HepG2 (cell line): Measurements from ENCODE around the gene TEX22. TPM values are rescaled to one million over a fixed set of nuclear protein-coding genes. Genes with fewer than 3 reads are reported as not detected.

Experiments
- ATAC-seq: fragments of 200-7000 bp; cut with Tn5 transposase; 3 replicates; pipeline ENCODE4 v1.9.1; 2020; ENCODE audit warnings: mild to moderate bottlenecking, moderate library complexity
- BruUV-seq: library from RNA; stranded (reverse); fragments of 400-500 nt; replicated peaks from 2 replicates; lab custom pipeline; 2021; lab: Mats Ljungman, UMichigan
- CTCF ChIA-PET: fragments of 300-600 bp; formaldehyde crosslinking; extraction: SDS; loops from one replicate; lab custom pipeline; 2021; ENCODE audit warnings: low total read pairs, inconsistent platforms, low intra/inter-chr PET ratio; lab: Yijun Ruan, JAX
- POLR2A ChIA-PET: fragments of 350-600 bp; sonication (Branson Sonifier 250); formaldehyde crosslinking; loops from one replicate; lab custom pipeline; 2020; ENCODE audit warnings: antibody characterized with exemption, inconsistent platforms; lab: Yijun Ruan, JAX
- DNase-seq: peaks from one replicate; pipeline ENCODE4 v3.0.0-alpha.2; 2015; ENCODE audit warnings: low spot score
- FAIRE-seq: peaks from 3 replicates; lab custom pipeline; 2011; peaks lifted over from hg19 to GRCh38; lab: Jason Lieb, UNC
- H2AFZ ChIP-seq: one replicate; pipeline ENCODE4 v1.6.1; 2011; ENCODE audit warnings: low read length, inconsistent platforms
- H3K27ac ChIP-seq: fragments of 300-600 bp; 3 replicates; pipeline ENCODE4 v1.8.0; 2011; ENCODE audit warnings: mixed run types, mild to moderate bottlenecking, mixed read lengths, low read length, inconsistent platforms; ENCODE audit not compliant: insufficient read depth; ENCODE audit errors: extremely low read length
- H3K27me3 ChIP-seq, 2 experiments: fragments of 200-600 bp in 1 of 2; 2 replicates in 1 of 2; 3 replicates in 1 of 2; pipeline versions ENCODE4 v1.6.0 to v1.8.0; 2011; ENCODE audit warnings: low read length in 2 of 2, mild to moderate bottlenecking in 2 of 2, moderate library complexity in 2 of 2, inconsistent platforms in 1 of 2; ENCODE audit not compliant: insufficient read depth in 2 of 2, control insufficient read depth in 1 of 2
- H3K36me3 ChIP-seq, 2 experiments: fragments of 200-600 bp in 1 of 2; replicated peaks in 1 of 2; 2 replicates in 1 of 2; 3 replicates in 1 of 2; pipeline versions ENCODE4 v1.5.1 to v1.8.0; 2011; ENCODE audit warnings: low read length in 2 of 2, inconsistent platforms in 1 of 2; ENCODE audit not compliant: insufficient read depth in 2 of 2, control insufficient read depth in 1 of 2
- H3K4me1 ChIP-seq: 2 replicates; pipeline ENCODE4 v1.5.1; 2012; ENCODE audit warnings: low read length, inconsistent platforms; ENCODE audit not compliant: insufficient read depth
- H3K4me2 ChIP-seq: 2 replicates; pipeline ENCODE4 v1.6.0; 2011; ENCODE audit warnings: low read depth, low read length, inconsistent platforms
- H3K4me3 ChIP-seq, 3 experiments: fragments of 200-600 bp in 1 of 3; sonication (generic), shearing (Covaris generic) in 1 of 3; replicated peaks in 1 of 3; 2 replicates each; pipeline ENCODE4 v1.5.1; 2011 to 2016; ENCODE audit warnings: low read length in 3 of 3, inconsistent platforms in 2 of 3, low read depth in 2 of 3, mild to moderate bottlenecking in 2 of 3, control low read depth in 1 of 3, mixed read lengths in 1 of 3; ENCODE audit not compliant: insufficient read depth in 1 of 3
- H3K79me2 ChIP-seq: one replicate; pipeline ENCODE4 v1.6.1; 2011; ENCODE audit warnings: low read length, inconsistent platforms; ENCODE audit not compliant: insufficient read depth
- H3K9ac ChIP-seq: 2 replicates; pipeline ENCODE4 v1.6.0; 2011; ENCODE audit warnings: mild to moderate bottlenecking, low read depth, low read length, inconsistent platforms; ENCODE audit not compliant: insufficient read depth
- H3K9me3 ChIP-seq: 2 replicates; pipeline ENCODE4 v1.5.1; 2012; ENCODE audit warnings: mild to moderate bottlenecking, low read length
- H4K20me1 ChIP-seq: 2 replicates; pipeline ENCODE4 v1.6.0; 2011; ENCODE audit warnings: inconsistent platforms, mild to moderate bottlenecking, low read length, moderate library complexity; ENCODE audit not compliant: insufficient read depth
- EZH2 ChIP-seq: conservative IDR thresholded peaks from 2 replicates; pipeline ENCODE4 v1.6.1; 2012; ENCODE audit warnings: mild to moderate bottlenecking, low read depth, low read length, moderate library complexity
- RARA ChIP-seq: IDR thresholded peaks from 2 replicates; pipeline ENCODE4 v1.6.1; 2016; ENCODE audit warnings: missing genetic modification reagents, missing compliant biosample characterization
- RELA ChIP-seq: sonication (generic); formaldehyde crosslinking; IDR thresholded peaks from 2 replicates; pipeline ENCODE4 v1.4.0; 2020; ENCODE audit warnings: missing genetic modification reagents
- RXRB ChIP-seq: IDR thresholded peaks from 2 replicates; pipeline ENCODE4 v1.6.1; 2016; ENCODE audit warnings: borderline replicate concordance, missing genetic modification reagents, missing compliant biosample characterization
- SCMH1 ChIP-seq: sonication (generic); formaldehyde crosslinking; IDR thresholded peaks from 2 replicates; pipeline ENCODE4 v1.9.0; 2021; ENCODE audit warnings: missing genetic modification reagents, mild to moderate bottlenecking, borderline replicate concordance
- ZFP36L2 ChIP-seq: sonication (generic); formaldehyde crosslinking; IDR thresholded peaks from 2 replicates; pipeline ENCODE4 v1.4.0; 2020; ENCODE audit warnings: missing genetic modification reagents
- ZNF230 ChIP-seq: sonication (generic); formaldehyde crosslinking; IDR thresholded peaks from 2 replicates; pipeline ENCODE4 v1.4.0; 2020; ENCODE audit warnings: mild to moderate bottlenecking, missing genetic modification reagents
- ZNF572 ChIP-seq: sonication (generic); formaldehyde crosslinking; IDR thresholded peaks from 2 replicates; pipeline ENCODE4 v1.5.1; 2020; ENCODE audit warnings: mild to moderate bottlenecking, missing genetic modification reagents
- WGBS: methylation state at CpG from one replicate; pipeline ENCODE4 v1.1.6; 2017; ENCODE audit warnings: low lambda C conversion rate; 5-methylcytosine and 5-hydroxymethylcytosine counted together
- in situ Hi-C: cut with HindIII; loops from 2 replicates; pipeline ENCODE4 v1.10.0; 2017; ENCODE audit warnings: low pct_unique_long_range_greater_than_20kb; ENCODE audit not compliant: extremely low pct_ligation_motif_present
- intact Hi-C: fragments of 100-400 bp; cut with micrococcal nuclease; formaldehyde crosslinking; loops from one replicate; pipeline ENCODE4 v1.10.0; 2022; ENCODE audit not compliant: unreplicated experiment
- polyA plus RNA-seq, 8 experiments: library from polyadenylated mRNA; depleted of rRNA in 3 of 8; stranded (reverse) in 7 of 8; unstranded in 1 of 8; fragments of >200 nt; fragmentation: Illumina TruSeq in 4 of 8; extraction: Trizol in 4 of 8; gene quantifications; 2 replicates each; pipeline versions ENCODE4 v1.2.1 to v1.2.3, GENCODE V29; 2011 to 2016; ENCODE audit warnings: low read depth in 4 of 8, missing spikeins in 1 of 8, mixed read lengths in 1 of 8; ENCODE audit not compliant: insufficient read depth in 1 of 8
- total RNA-seq, 5 experiments: library from RNA; depleted of rRNA; stranded (reverse); fragments of >200 nt; fragmentation: Illumina TruSeq; extraction: Trizol; gene quantifications; 2 replicates each; pipeline ENCODE4 v1.2.3, GENCODE V29; 2016; ENCODE audit warnings: low read depth in 1 of 5
- TF ChIP-seq, protein P1 (sequence below): sonication (generic); formaldehyde crosslinking; IDR thresholded peaks from 2 replicates; pipeline ENCODE4 v1.5.0; 2020; ENCODE audit warnings: mild to moderate bottlenecking, missing genetic modification reagents
- TF ChIP-seq, protein P2 (sequence below): sonication (generic); formaldehyde crosslinking; IDR thresholded peaks from 2 replicates; pipeline ENCODE4 v1.4.0; 2020; ENCODE audit warnings: mild to moderate bottlenecking, missing genetic modification reagents
- TF ChIP-seq, protein P3 (sequence below): sonication (generic); formaldehyde crosslinking; IDR thresholded peaks from 2 replicates; pipeline ENCODE4 v1.9.0; 2021; ENCODE audit warnings: missing genetic modification reagents, borderline replicate concordance

Gene TEX22
- total and polyA plus RNA-seq, 2 of the 13 experiments (the other 11 are each of a cell fraction or from before 2014, with no cell fraction given): 0.07 to 0.27 TPM

DNA sequence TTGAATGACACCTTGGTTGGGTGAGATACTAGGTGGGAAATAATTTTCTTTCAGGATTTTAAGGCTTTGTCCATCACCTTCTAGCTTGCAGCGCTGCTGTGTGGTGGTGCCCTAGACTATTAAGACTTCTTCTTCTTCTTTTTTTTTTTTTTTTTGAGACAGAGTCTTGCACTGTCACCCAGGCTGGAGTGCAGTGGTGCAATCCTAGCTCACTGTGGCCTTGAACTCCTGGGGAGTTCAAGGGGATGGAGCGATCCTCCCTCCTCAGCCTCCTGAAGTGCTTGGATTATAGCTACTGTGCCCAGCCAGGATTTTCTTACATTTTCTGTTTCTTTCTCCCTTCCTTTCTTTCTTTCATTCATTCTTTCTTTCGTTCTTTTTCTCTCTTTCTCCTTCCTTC, 11.0 kb downstream of the TEX22 start:
- no TSS peak for BruUV-seq
- DNase-seq (no peak), FAIRE-seq (no peak), ATAC-seq (no peak)
- WGBS: 36% methylated on average over 3 of the region's 3 CpGs
- no peak overlapping the region for H2AFZ ChIP-seq
- H3K27ac ChIP-seq: no peak overlapping the region
- no peaks in the 10 kb centered on the region for H3K9me3 ChIP-seq
- ChIA-PET POLR2A (interaction anchor here (0.7 to 1.5 kb wide), 2 partner anchors 10 to 15 kb away, joined by 3 to 12 read pairs; partner anchors contain the start of gene TEX22), CTCF (no interaction called here)
- H3K9ac ChIP-seq: no peak overlapping the region
- H3K4me2 ChIP-seq: no peak overlapping the region
- H3K4me3 ChIP-seq: no peak overlapping the region
- H4K20me1 ChIP-seq: no peaks in the 10 kb centered on the region; the same call in 1 of the 2 replicates
- peaks cover 2 to 49% of the 10 kb centered on the region in 2 experiments; a peak in 4 of 5 replicates for H3K27me3 ChIP-seq
- intact Hi-C loops (no loop called here), in situ Hi-C loops (no loop called here)
- TF ChIP-seq, protein P1, sequence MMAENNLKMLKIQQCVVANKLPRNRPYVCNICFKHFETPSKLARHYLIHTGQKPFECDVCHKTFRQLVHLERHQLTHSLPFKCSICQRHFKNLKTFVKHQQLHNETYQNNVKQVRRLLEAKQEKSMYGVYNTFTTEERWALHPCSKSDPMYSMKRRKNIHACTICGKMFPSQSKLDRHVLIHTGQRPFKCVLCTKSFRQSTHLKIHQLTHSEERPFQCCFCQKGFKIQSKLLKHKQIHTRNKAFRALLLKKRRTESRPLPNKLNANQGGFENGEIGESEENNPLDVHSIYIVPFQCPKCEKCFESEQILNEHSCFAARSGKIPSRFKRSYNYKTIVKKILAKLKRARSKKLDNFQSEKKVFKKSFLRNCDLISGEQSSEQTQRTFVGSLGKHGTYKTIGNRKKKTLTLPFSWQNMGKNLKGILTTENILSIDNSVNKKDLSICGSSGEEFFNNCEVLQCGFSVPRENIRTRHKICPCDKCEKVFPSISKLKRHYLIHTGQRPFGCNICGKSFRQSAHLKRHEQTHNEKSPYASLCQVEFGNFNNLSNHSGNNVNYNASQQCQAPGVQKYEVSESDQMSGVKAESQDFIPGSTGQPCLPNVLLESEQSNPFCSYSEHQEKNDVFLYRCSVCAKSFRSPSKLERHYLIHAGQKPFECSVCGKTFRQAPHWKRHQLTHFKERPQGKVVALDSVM: peak; percentile 46; the same call in 1 of the 2 replicates
- TF ChIP-seq ZFP36L2 (CRISPR knock-in tag) (no peak), RXRB (no peak), RARA (CRISPR knock-in tag) (peak; percentile 60), SCMH1 (no peak)
- peaks cover 34% of the 10 kb centered on the region for H3K4me1 ChIP-seq
- no peaks in the 10 kb centered on the region for H3K36me3 ChIP-seq
- no peaks in the 10 kb centered on the region for H3K79me2 ChIP-seq

DNA sequence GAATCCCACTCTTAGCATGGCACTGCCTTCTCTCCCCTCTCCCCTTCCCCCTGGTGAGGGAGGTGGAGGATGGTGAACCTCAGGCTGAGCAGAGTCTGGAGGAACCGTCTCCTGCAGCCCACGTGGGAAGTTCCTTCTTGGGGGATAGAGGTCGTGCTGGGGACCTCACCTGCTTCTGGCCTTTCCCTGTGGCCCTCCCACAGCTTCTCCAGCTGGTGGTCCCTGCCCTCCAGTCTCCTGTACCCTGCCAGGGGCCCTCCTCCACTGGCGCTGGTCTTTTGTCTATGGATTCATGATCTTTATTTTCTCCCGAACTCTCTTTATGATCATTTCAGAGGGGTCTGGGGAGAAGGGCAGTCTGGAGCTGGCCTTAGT, 12.3 kb downstream of the TEX22 start:
- Histone ChIP-seq H3K4me2 (peak overlapping the region; percentile 80), H3K4me1 (peaks cover 39% of the 10 kb centered on the region), H3K4me3 (peak overlapping the region in 2 of 3 experiments; percentile 10 to 67; a peak in 2 of 6 replicates), H2AFZ (no peak overlapping the region), H4K20me1 (no peaks in the 10 kb centered on the region; the same call in 1 of the 2 replicates), H3K36me3 (no peaks in the 10 kb centered on the region), H3K27ac (no peak overlapping the region), H3K9me3 (no peaks in the 10 kb centered on the region), H3K9ac (peak overlapping the region; percentile 10; the same call in 1 of the 2 replicates), H3K79me2 (no peaks in the 10 kb centered on the region), H3K27me3 (peaks cover 2 to 51% of the 10 kb centered on the region in 2 experiments; a peak in 4 of 5 replicates)
- ATAC-seq (no peak), FAIRE-seq (no peak), DNase-seq (no peak)
- in situ Hi-C loops: no loop called here
- no TSS peak for BruUV-seq
- POLR2A ChIA-PET: interaction anchor here (1.0 to 2.2 kb wide), 2 partner anchors 11 to 13 kb away, joined by 3 to 10 read pairs; no protein-coding TSS in a partner anchor
- intact Hi-C loops: loop anchor here (5.0 kb wide), 1 partner anchor 77 kb away; the partner anchor contains the start of gene CRIP1
- CTCF ChIA-PET: no interaction called here
- WGBS: 20% methylated on average over 5 of the region's 5 CpGs
- TF ChIP-seq ZNF572 (CRISPR knock-in tag): 0 out of 2 replicates have a peak, but pooled peaks have one; percentile 31
- no peak for TF ChIP-seq RELA (CRISPR knock-in tag)
- no peak for TF ChIP-seq ZNF230 (CRISPR knock-in tag)
- TF ChIP-seq, protein P2, sequence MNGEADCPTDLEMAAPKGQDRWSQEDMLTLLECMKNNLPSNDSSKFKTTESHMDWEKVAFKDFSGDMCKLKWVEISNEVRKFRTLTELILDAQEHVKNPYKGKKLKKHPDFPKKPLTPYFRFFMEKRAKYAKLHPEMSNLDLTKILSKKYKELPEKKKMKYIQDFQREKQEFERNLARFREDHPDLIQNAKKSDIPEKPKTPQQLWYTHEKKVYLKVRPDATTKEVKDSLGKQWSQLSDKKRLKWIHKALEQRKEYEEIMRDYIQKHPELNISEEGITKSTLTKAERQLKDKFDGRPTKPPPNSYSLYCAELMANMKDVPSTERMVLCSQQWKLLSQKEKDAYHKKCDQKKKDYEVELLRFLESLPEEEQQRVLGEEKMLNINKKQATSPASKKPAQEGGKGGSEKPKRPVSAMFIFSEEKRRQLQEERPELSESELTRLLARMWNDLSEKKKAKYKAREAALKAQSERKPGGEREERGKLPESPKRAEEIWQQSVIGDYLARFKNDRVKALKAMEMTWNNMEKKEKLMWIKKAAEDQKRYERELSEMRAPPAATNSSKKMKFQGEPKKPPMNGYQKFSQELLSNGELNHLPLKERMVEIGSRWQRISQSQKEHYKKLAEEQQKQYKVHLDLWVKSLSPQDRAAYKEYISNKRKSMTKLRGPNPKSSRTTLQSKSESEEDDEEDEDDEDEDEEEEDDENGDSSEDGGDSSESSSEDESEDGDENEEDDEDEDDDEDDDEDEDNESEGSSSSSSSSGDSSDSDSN (CRISPR knock-in tag): 0 out of 2 replicates have a peak, but pooled peaks have one; percentile 20
- peak; percentile 67; the same call in 1 of the 2 replicates for TF ChIP-seq EZH2
- TF ChIP-seq, protein P3, sequence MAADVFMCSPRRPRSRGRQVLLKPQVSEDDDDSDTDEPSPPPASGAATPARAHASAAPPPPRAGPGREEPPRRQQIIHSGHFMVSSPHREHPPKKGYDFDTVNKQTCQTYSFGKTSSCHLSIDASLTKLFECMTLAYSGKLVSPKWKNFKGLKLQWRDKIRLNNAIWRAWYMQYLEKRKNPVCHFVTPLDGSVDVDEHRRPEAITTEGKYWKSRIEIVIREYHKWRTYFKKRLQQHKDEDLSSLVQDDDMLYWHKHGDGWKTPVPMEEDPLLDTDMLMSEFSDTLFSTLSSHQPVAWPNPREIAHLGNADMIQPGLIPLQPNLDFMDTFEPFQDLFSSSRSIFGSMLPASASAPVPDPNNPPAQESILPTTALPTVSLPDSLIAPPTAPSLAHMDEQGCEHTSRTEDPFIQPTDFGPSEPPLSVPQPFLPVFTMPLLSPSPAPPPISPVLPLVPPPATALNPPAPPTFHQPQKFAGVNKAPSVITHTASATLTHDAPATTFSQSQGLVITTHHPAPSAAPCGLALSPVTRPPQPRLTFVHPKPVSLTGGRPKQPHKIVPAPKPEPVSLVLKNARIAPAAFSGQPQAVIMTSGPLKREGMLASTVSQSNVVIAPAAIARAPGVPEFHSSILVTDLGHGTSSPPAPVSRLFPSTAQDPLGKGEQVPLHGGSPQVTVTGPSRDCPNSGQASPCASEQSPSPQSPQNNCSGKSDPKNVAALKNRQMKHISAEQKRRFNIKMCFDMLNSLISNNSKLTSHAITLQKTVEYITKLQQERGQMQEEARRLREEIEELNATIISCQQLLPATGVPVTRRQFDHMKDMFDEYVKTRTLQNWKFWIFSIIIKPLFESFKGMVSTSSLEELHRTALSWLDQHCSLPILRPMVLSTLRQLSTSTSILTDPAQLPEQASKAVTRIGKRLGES (CRISPR knock-in tag): no peak
